GM12878 (cell line): ENCODE measurements around the gene PPP6R2. TPM values are rescaled to one million over a fixed set of nuclear protein-coding genes. Genes with fewer than 3 reads are reported as not detected.
"Not testable (repeated sequence)": the region's sequence is repeated elsewhere in the genome, so short reads cannot be mapped to it uniquely, and the experiment has no call there.

ENCODE experiments used
- ATAC-seq: fragments of 200-7000 bp; cut with Tn5 transposase; 3 replicates; pipeline ENCODE4 v1.9.1; 2020; ENCODE audit warnings: mild to moderate bottlenecking, moderate library complexity
- BruUV-seq: library from RNA; stranded (reverse); fragments of 400-500 nt; replicated peaks from 2 replicates; lab custom pipeline; 2021; lab: Mats Ljungman, UMichigan
- CTCF ChIA-PET: fragments of 300-600 bp; sonication (Branson Sonifier 250); formaldehyde crosslinking; extraction: SDS; loops from one replicate; lab custom pipeline; 2021; ENCODE audit warnings: inconsistent platforms; lab: Yijun Ruan, JAX
- POLR2A ChIA-PET: fragments of 350-600 bp; formaldehyde crosslinking; extraction: SDS; loops from one replicate; lab custom pipeline; 2021; ENCODE audit warnings: inconsistent platforms; lab: Charles Lee
- RAD21 ChIA-PET: fragments of 300-600 bp; sonication (Branson Sonifier 250); formaldehyde crosslinking; loops from one replicate; lab custom pipeline; 2023; ENCODE audit warnings: antibody characterized with exemption; ENCODE audit not compliant: unreplicated experiment; lab: Charles Lee
- SMC1A ChIA-PET: fragments of 300-600 bp; sonication (Branson Sonifier 250); formaldehyde crosslinking; loops from one replicate; lab custom pipeline; 2023; ENCODE audit not compliant: unreplicated experiment, uncharacterized antibody; lab: Charles Lee
- DNase-seq: peaks from one replicate; pipeline ENCODE4 v3.0.0-alpha.2; 2011; ENCODE audit warnings: low read depth, low spot score
- FAIRE-seq: peaks from 3 replicates; lab custom pipeline; 2011; peaks lifted over from hg19 to GRCh38; lab: Jason Lieb, UNC
- H2AFZ ChIP-seq: 2 replicates; pipeline ENCODE4 v1.6.0; 2011; ENCODE audit warnings: low read depth, low read length, control low read depth; ENCODE audit not compliant: control insufficient read depth
- H3K27ac ChIP-seq: 2 replicates; pipeline ENCODE4 v1.5.1; 2011; ENCODE audit warnings: control low read depth; ENCODE audit not compliant: control insufficient read depth, insufficient read depth
- H3K27me3 ChIP-seq, 2 experiments: replicated peaks in 1 of 2; 2 replicates each; pipeline versions ENCODE4 v1.6.0 to v1.6.1; 2011; ENCODE audit warnings: low read length in 1 of 2; ENCODE audit not compliant: control insufficient read depth in 2 of 2, insufficient read depth in 2 of 2
- H3K36me3 ChIP-seq, 2 experiments: 2 replicates each; pipeline ENCODE4 v1.5.1; 2011; ENCODE audit warnings: low read length in 1 of 2; ENCODE audit not compliant: control insufficient read depth in 2 of 2, insufficient read depth in 2 of 2
- H3K4me1 ChIP-seq: 2 replicates; pipeline ENCODE4 v1.6.1; 2011; ENCODE audit warnings: mild to moderate bottlenecking, low read length, moderate library complexity, mixed read lengths; ENCODE audit not compliant: control insufficient read depth, insufficient read depth
- H3K4me2 ChIP-seq: 2 replicates; pipeline ENCODE4 v1.6.0; 2011; ENCODE audit warnings: control low read depth; ENCODE audit not compliant: control insufficient read depth, insufficient read depth
- H3K4me3 ChIP-seq: fragments of 200-600 bp; sonication (generic); 2 replicates; pipeline ENCODE4 v1.5.1; 2016
- H3K79me2 ChIP-seq: 2 replicates; pipeline ENCODE4 v1.6.0; 2011; ENCODE audit warnings: low read length; ENCODE audit not compliant: control insufficient read depth, insufficient read depth
- H3K9ac ChIP-seq: 2 replicates; pipeline ENCODE4 v1.8.0; 2011; ENCODE audit warnings: low read length, control low read depth, mixed read lengths; ENCODE audit not compliant: control insufficient read depth, insufficient read depth
- H3K9me3 ChIP-seq: replicated peaks from 3 replicates; pipeline ENCODE4 v1.5.1; 2011; ENCODE audit warnings: mild to moderate bottlenecking, low read length; ENCODE audit not compliant: control insufficient read depth, insufficient read depth
- H4K20me1 ChIP-seq: 2 replicates; pipeline ENCODE4 v1.6.0; 2011; ENCODE audit not compliant: control insufficient read depth, insufficient read depth
- POLR2A ChIP-seq: IDR thresholded peaks from 2 replicates; pipeline ENCODE4 v1.6.1; 2011; ENCODE audit warnings: low read depth, mild to moderate bottlenecking, low read length
- ZBED1 ChIP-seq: IDR thresholded peaks from 2 replicates; pipeline ENCODE4 v1.6.1; 2016; ENCODE audit warnings: borderline replicate concordance
- WGBS: methylation state at CpG from one replicate; pipeline ENCODE4 v1.1.6; 2016; ENCODE audit warnings: low lambda C conversion rate; ENCODE audit not compliant: insufficient replicate concordance, insufficient coverage; ENCODE audit errors: missing lambda C conversion rate; 5-methylcytosine and 5-hydroxymethylcytosine counted together
- in situ Hi-C: fragments of 300-500 bp; cut with MboI; formaldehyde crosslinking; loops from 9 replicates; pipeline ENCODE4 v1.14.3; 2018; ENCODE audit warnings: mixed read lengths
- intact Hi-C: fragments of 100-400 bp; cut with micrococcal nuclease; formaldehyde crosslinking; loops from one replicate; pipeline ENCODE4 v1.14.2; 2022; ENCODE audit not compliant: unreplicated experiment
- polyA plus RNA-seq, 11 experiments: library from polyadenylated mRNA; depleted of rRNA in 4 of 11; unstranded in 6 of 11; stranded (reverse) in 5 of 11; fragments of >200 nt; fragmentation: Nextera tagmentation in 4 of 11; fragmentation: Illumina TruSeq in 1 of 11; extraction: Ambion mirVana in 4 of 11; extraction: Trizol in 1 of 11; gene quantifications; 1 replicate in 1 of 11; 2 replicates in 10 of 11; pipeline versions ENCODE4 v1.2.1 to v1.2.3, GENCODE V29; 2011 to 2016; ENCODE audit warnings: inconsistent platforms in 2 of 11, missing spikeins in 2 of 11, low read depth in 1 of 11
- total RNA-seq, 4 experiments: library from RNA; depleted of rRNA in 3 of 4; stranded (reverse); fragments of >200 nt in 3 of 4; fragmentation: Illumina TruSeq in 1 of 4; extraction: Trizol in 1 of 4; gene quantifications; 2 replicates each; pipeline versions ENCODE4 v1.2.1 to v1.2.3, GENCODE V29; 2013 to 2021

The PPP6R2 gene
- total and polyA plus RNA-seq, 10 of the 15 experiments (the other 5 are each of a cell fraction or from before 2014, with no cell fraction given), result 0.29 to 52.6 (median 25.4) TPM

DNA sequence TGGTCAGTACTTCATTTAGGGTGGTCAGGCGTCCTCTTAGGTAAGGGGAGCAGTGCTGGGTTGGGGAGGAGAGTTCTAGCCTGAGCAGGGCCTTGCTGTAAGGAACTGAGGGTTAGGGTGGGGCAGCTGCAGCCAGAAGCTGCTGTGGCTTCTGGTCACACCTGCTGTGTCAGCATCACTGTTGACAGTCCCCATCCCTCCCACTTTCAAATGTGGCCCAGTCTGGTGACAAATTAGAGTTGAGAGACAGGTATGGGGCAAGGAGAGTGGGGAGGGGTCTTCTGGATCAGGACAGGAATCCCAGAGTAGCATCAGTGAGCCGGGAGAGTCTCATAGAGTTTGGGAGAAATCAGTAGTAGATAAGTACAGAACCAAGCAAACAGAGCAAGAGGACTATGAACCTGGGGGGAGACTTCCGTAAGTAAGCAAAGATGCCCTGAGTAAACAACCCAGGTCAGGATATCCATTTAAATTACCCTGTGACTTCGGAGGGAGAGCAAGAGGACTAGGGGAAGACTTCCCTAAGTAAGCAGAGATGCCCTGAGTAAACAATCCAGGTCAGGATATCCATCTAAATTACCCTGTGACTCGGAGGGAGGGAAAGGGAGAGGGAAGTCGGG, 53.7 kb downstream of the PPP6R2 start:
- POLR2A ChIA-PET, result no interaction called here
- ATAC-seq, result no peak

DNA sequence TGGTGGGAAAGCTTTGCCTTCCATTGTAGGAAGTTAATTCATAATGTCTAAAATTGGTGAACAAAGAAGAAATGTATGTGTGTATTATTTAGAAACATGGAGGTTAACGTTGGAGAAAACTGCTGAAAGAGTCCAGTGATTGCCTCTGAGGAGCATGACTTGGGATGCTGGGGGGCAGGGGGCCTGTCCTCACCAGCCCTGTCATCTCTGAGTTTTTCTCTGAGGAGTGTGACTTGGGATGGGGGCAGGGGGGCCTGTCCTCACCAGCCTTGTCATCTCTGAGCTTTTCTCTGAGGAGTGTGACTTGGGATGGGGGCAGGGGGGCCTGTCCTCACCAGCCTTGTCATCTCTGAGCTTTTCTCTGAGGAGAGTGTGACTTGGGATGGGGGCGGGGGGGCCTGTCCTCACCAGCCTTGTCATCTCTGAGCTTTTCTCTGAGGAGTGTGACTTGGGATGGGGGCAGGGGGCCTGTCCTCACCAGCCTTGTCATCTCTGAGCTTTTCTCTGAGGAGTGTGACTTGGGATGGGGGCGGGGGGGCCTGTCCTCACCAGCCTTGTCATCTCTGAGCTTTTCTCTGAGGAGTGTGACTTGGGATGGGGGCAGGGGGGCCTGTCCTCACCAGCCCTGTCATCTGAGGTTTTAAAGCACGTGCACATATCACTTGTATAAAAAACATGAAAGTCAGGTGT, 54.4 kb downstream of the PPP6R2 start:
- H3K4me3 ChIP-seq, H3K9me3 ChIP-seq, H3K9ac ChIP-seq, in situ Hi-C loops, BruUV-seq, H3K27ac ChIP-seq, H2AFZ ChIP-seq, POLR2A ChIA-PET, H4K20me1 ChIP-seq, H3K4me2 ChIP-seq, CTCF ChIA-PET, ATAC-seq, H3K27me3 ChIP-seq, H3K79me2 ChIP-seq, DNase-seq, FAIRE-seq, intact Hi-C loops: not testable (repeated sequence)
- RAD21 ChIA-PET, result interaction anchor here (0.7 kb wide), 1 partner anchor 32 kb away, joined by 3 read pairs; no protein-coding TSS in a partner anchor
- 66% methylated on average over 3 of the region's 4 CpGs for whole genome bisulfite sequencing
- H3K4me1 ChIP-seq, result peaks cover 12% of the 10 kb centered on the region
- SMC1A ChIA-PET, result interaction anchor here (1.0 kb wide), 1 partner anchor 249 kb away, joined by 3 read pairs; no protein-coding TSS in a partner anchor
- H3K36me3 ChIP-seq, result peaks cover 10 to 12% of the 10 kb centered on the region in 2 experiments

More for the DNA sequence above, 53.7 kb downstream of the PPP6R2 start:
- RAD21 ChIA-PET, result no interaction called here
- in situ Hi-C loops, result no loop called here
- H3K9ac ChIP-seq, result no peak overlapping the region
- no peak overlapping the region for H3K27ac ChIP-seq
- H3K4me3 ChIP-seq, result no peak overlapping the region
- peaks cover 13 to 15% of the 10 kb centered on the region in 2 experiments for H3K36me3 ChIP-seq
- no peaks in the 10 kb centered on the region; the same call in 1 of the 2 replicates for H4K20me1 ChIP-seq
- FAIRE-seq (no peak), DNase-seq (no peak)
- no TSS peak for BruUV-seq
- H3K4me1 ChIP-seq, result peaks cover 12% of the 10 kb centered on the region
- H2AFZ ChIP-seq, result no peak overlapping the region
- no peak overlapping the region for H3K4me2 ChIP-seq
- H3K9me3 ChIP-seq, result no peaks in the 10 kb centered on the region
- CTCF ChIA-PET, result no interaction called here
- WGBS, result 74% methylated on average over 6 of the region's 6 CpGs
- intact Hi-C loops, result no loop called here
- SMC1A ChIA-PET, result no interaction called here
- TF ChIP-seq POLR2A (0 out of 2 replicates have a peak, but pooled peaks have one; percentile 42), ZBED1 (no peak)
- no peaks in the 10 kb centered on the region for H3K27me3 ChIP-seq
- H3K79me2 ChIP-seq, result no peaks in the 10 kb centered on the region
